GM12878 (cell line): ENCODE results near the gene PALMD. TPM values are rescaled to one million over a fixed set of nuclear protein-coding genes. Genes with fewer than 3 reads are reported as not detected.

Experiments
- ATAC-seq: fragments of 200-7000 bp; cut with Tn5 transposase; 3 replicates; pipeline ENCODE4 v1.9.1; 2020; ENCODE audit warnings: mild to moderate bottlenecking, moderate library complexity
- BruUV-seq: library from RNA; stranded (reverse); fragments of 400-500 nt; replicated peaks from 2 replicates; lab custom pipeline; 2021; lab: Mats Ljungman, UMichigan
- CTCF ChIA-PET: fragments of 300-600 bp; sonication (Branson Sonifier 250); formaldehyde crosslinking; extraction: SDS; loops from one replicate; lab custom pipeline; 2021; ENCODE audit warnings: inconsistent platforms; lab: Yijun Ruan, JAX
- POLR2A ChIA-PET: fragments of 350-600 bp; formaldehyde crosslinking; extraction: SDS; loops from one replicate; lab custom pipeline; 2021; ENCODE audit warnings: inconsistent platforms; lab: Charles Lee
- RAD21 ChIA-PET: fragments of 300-600 bp; sonication (Branson Sonifier 250); formaldehyde crosslinking; loops from one replicate; lab custom pipeline; 2023; ENCODE audit warnings: antibody characterized with exemption; ENCODE audit not compliant: unreplicated experiment; lab: Charles Lee
- SMC1A ChIA-PET: fragments of 300-600 bp; sonication (Branson Sonifier 250); formaldehyde crosslinking; loops from one replicate; lab custom pipeline; 2023; ENCODE audit not compliant: unreplicated experiment, uncharacterized antibody; lab: Charles Lee
- DNase-seq: peaks from one replicate; pipeline ENCODE4 v3.0.0-alpha.2; 2011; ENCODE audit warnings: low read depth, low spot score
- FAIRE-seq: peaks from 3 replicates; lab custom pipeline; 2011; peaks lifted over from hg19 to GRCh38; lab: Jason Lieb, UNC
- H2AFZ ChIP-seq: 2 replicates; pipeline ENCODE4 v1.6.0; 2011; ENCODE audit warnings: low read depth, low read length, control low read depth; ENCODE audit not compliant: control insufficient read depth
- H3K27ac ChIP-seq: 2 replicates; pipeline ENCODE4 v1.5.1; 2011; ENCODE audit warnings: control low read depth; ENCODE audit not compliant: control insufficient read depth, insufficient read depth
- H3K27me3 ChIP-seq, 2 experiments: replicated peaks in 1 of 2; 2 replicates each; pipeline versions ENCODE4 v1.6.0 to v1.6.1; 2011; ENCODE audit warnings: low read length in 1 of 2; ENCODE audit not compliant: control insufficient read depth in 2 of 2, insufficient read depth in 2 of 2
- H3K36me3 ChIP-seq, 2 experiments: 2 replicates each; pipeline ENCODE4 v1.5.1; 2011; ENCODE audit warnings: low read length in 1 of 2; ENCODE audit not compliant: control insufficient read depth in 2 of 2, insufficient read depth in 2 of 2
- H3K4me1 ChIP-seq: 2 replicates; pipeline ENCODE4 v1.6.1; 2011; ENCODE audit warnings: mild to moderate bottlenecking, low read length, moderate library complexity, mixed read lengths; ENCODE audit not compliant: control insufficient read depth, insufficient read depth
- H3K4me2 ChIP-seq: 2 replicates; pipeline ENCODE4 v1.6.0; 2011; ENCODE audit warnings: control low read depth; ENCODE audit not compliant: control insufficient read depth, insufficient read depth
- H3K4me3 ChIP-seq: fragments of 200-600 bp; sonication (generic); 2 replicates; pipeline ENCODE4 v1.5.1; 2016
- H3K79me2 ChIP-seq: 2 replicates; pipeline ENCODE4 v1.6.0; 2011; ENCODE audit warnings: low read length; ENCODE audit not compliant: control insufficient read depth, insufficient read depth
- H3K9ac ChIP-seq: 2 replicates; pipeline ENCODE4 v1.8.0; 2011; ENCODE audit warnings: low read length, control low read depth, mixed read lengths; ENCODE audit not compliant: control insufficient read depth, insufficient read depth
- H3K9me3 ChIP-seq: replicated peaks from 3 replicates; pipeline ENCODE4 v1.5.1; 2011; ENCODE audit warnings: mild to moderate bottlenecking, low read length; ENCODE audit not compliant: control insufficient read depth, insufficient read depth
- H4K20me1 ChIP-seq: 2 replicates; pipeline ENCODE4 v1.6.0; 2011; ENCODE audit not compliant: control insufficient read depth, insufficient read depth
- ATF7 ChIP-seq: fragments of 450-650 bp; IDR thresholded peaks from 2 replicates; pipeline ENCODE4 v1.6.1; 2016; ENCODE audit warnings: low read depth, mild to moderate bottlenecking
- BMI1 ChIP-seq: fragments of 450-650 bp; IDR thresholded peaks from 2 replicates; pipeline ENCODE4 v1.6.1; 2016; ENCODE audit warnings: mild to moderate bottlenecking, moderate library complexity, borderline replicate concordance
- CTCF ChIP-seq, 3 experiments: IDR thresholded peaks in 2 of 3; conservative IDR thresholded peaks in 1 of 3; 2 replicates each; pipeline ENCODE4 v1.5.1; 2011; ENCODE audit warnings: low read depth in 3 of 3, low read length in 3 of 3, mild to moderate bottlenecking in 3 of 3, control low read depth in 2 of 3, moderate library complexity in 2 of 3, inconsistent platforms in 1 of 3, mixed read lengths in 1 of 3; ENCODE audit not compliant: control insufficient read depth in 2 of 3, insufficient read depth in 1 of 3; ENCODE audit errors: extremely low read depth in 1 of 3
- YBX1 ChIP-seq: fragments of 450-650 bp; IDR thresholded peaks from 2 replicates; pipeline ENCODE4 v1.6.1; 2016; ENCODE audit warnings: antibody characterized with exemption
- WGBS: methylation state at CpG from one replicate; pipeline ENCODE4 v1.1.6; 2016; ENCODE audit warnings: low lambda C conversion rate; ENCODE audit not compliant: insufficient replicate concordance, insufficient coverage; ENCODE audit errors: missing lambda C conversion rate; 5-methylcytosine and 5-hydroxymethylcytosine counted together
- in situ Hi-C: fragments of 300-500 bp; cut with MboI; formaldehyde crosslinking; loops from 9 replicates; pipeline ENCODE4 v1.14.3; 2018; ENCODE audit warnings: mixed read lengths
- intact Hi-C: fragments of 100-400 bp; cut with micrococcal nuclease; formaldehyde crosslinking; loops from one replicate; pipeline ENCODE4 v1.14.2; 2022; ENCODE audit not compliant: unreplicated experiment
- polyA plus RNA-seq, 11 experiments: library from polyadenylated mRNA; depleted of rRNA in 4 of 11; unstranded in 6 of 11; stranded (reverse) in 5 of 11; fragments of >200 nt; fragmentation: Nextera tagmentation in 4 of 11; fragmentation: Illumina TruSeq in 1 of 11; extraction: Ambion mirVana in 4 of 11; extraction: Trizol in 1 of 11; gene quantifications; 1 replicate in 1 of 11; 2 replicates in 10 of 11; pipeline versions ENCODE4 v1.2.1 to v1.2.3, GENCODE V29; 2011 to 2016; ENCODE audit warnings: inconsistent platforms in 2 of 11, missing spikeins in 2 of 11, low read depth in 1 of 11
- total RNA-seq, 4 experiments: library from RNA; depleted of rRNA in 3 of 4; stranded (reverse); fragments of >200 nt in 3 of 4; fragmentation: Illumina TruSeq in 1 of 4; extraction: Trizol in 1 of 4; gene quantifications; 2 replicates each; pipeline versions ENCODE4 v1.2.1 to v1.2.3, GENCODE V29; 2013 to 2021

PALMD gene
- total and polyA plus RNA-seq, 10 of the 15 experiments (the other 5 are each of a cell fraction or from before 2014, with no cell fraction given) = under 0.01 to 0.09 (median 0.04) TPM; not detected in 4

- CTCF ChIA-PET = interaction anchor here (0.8 kb wide), 2 partner anchors 8 to 11 kb away, joined by 3 read pairs; no protein-coding TSS in a partner anchor
- SMC1A ChIA-PET = interaction anchor here (0.7 to 1.8 kb wide), 2 partner anchors 11 to 33 kb away, joined by 3 to 9 read pairs; no protein-coding TSS in a partner anchor
Observed at GRCh38 chr1:99680270-99680669, 34.4 kb downstream of the PALMD start.

DNA sequence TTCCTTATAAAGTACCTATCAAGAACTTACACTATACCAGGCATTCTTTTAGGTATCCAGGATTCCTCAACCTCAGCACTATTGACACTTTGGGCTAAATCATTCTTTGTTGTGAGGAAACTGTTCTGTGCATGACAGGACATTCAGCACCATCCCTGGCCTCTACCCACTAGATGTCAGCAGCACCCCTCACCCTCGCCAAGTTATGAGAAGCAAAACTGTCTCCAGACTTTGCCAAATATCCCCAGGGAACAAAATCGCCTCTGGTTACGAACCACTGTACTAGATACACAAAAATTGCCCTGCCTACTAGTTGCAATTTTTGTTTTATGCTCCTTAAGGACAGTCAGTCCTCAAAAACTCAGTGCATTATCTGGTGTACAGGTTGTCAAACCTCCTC lies 35.7 kb downstream of the PALMD start:
- DNase-seq (no peak), ATAC-seq (no peak), FAIRE-seq (no peak)
- Histone ChIP-seq H3K27ac (no peak overlapping the region), H3K36me3 (no peaks in the 10 kb centered on the region), H3K79me2 (no peaks in the 10 kb centered on the region), H3K9ac (no peak overlapping the region), H3K4me2 (no peak overlapping the region), H2AFZ (no peak overlapping the region), H3K4me1 (no peaks in the 10 kb centered on the region), H3K27me3 (no peaks in the 10 kb centered on the region), H3K9me3 (no peaks in the 10 kb centered on the region), H3K4me3 (no peak overlapping the region), H4K20me1 (no peaks in the 10 kb centered on the region)
- RAD21 ChIA-PET = interaction anchor here (1.4 kb wide), 1 partner anchor 8 kb away, joined by 3 read pairs; no protein-coding TSS in a partner anchor
- TF ChIP-seq BMI1 (no peak), CTCF (IDR thresholded peaks at IDR 0.05 in 2 of 3, conservative IDR thresholded peaks at IDR 0.05 in 1 of 3; ENCODE audit: control insufficient read depth in 2 of 3, extremely low read depth in 1 of 3, insufficient read depth in 1 of 3, low read depth in 3 of 3, low read length in 3 of 3) (peak in 1 of 3 experiments; percentile 6; a peak in 1 of 6 replicates)
- in situ Hi-C loops (no loop called here), intact Hi-C loops (loop anchor here (10.0 kb wide), 1 partner anchor 357 kb away; no protein-coding TSS in a partner anchor)
- SMC1A ChIA-PET = no interaction called here
- no TSS peak for BruUV-seq
- WGBS = 14% methylated on average over 3 of the region's 3 CpGs
- POLR2A ChIA-PET = no interaction called here
- CTCF ChIA-PET = no interaction called here

More at GRCh38 chr1:99680270-99680669, 34.4 kb downstream of the PALMD start:
- ChIA-PET POLR2A (no interaction called here), RAD21 (no interaction called here)
- intact Hi-C loops = loop anchor here (10.0 kb wide), 1 partner anchor 355 kb away; no protein-coding TSS in a partner anchor
- no peak overlapping the region for H2AFZ ChIP-seq
- FAIRE-seq = no peak
- in situ Hi-C loops = no loop called here
- no peak for ATAC-seq
- no peaks in the 10 kb centered on the region for H3K36me3 ChIP-seq
- 80% methylated on average over 1 of the region's 1 CpG for WGBS
- H4K20me1 ChIP-seq = no peaks in the 10 kb centered on the region
- no peak for DNase-seq
- H3K27me3 ChIP-seq = no peaks in the 10 kb centered on the region
- H3K9me3 ChIP-seq = no peaks in the 10 kb centered on the region
- H3K27ac ChIP-seq = no peak overlapping the region
- H3K79me2 ChIP-seq = no peaks in the 10 kb centered on the region
- TF ChIP-seq ATF7 (no peak), YBX1 (no peak)
- no peak overlapping the region for H3K9ac ChIP-seq
- no peak overlapping the region for H3K4me3 ChIP-seq
- H3K4me2 ChIP-seq = no peak overlapping the region
- no peaks in the 10 kb centered on the region for H3K4me1 ChIP-seq
- BruUV-seq = no TSS peak
